HepG2 (cell line): ENCODE results near the gene FITM1. TPM values are rescaled to one million over a fixed set of nuclear protein-coding genes. Genes with fewer than 3 reads are reported as not detected.

Experiments used
- GABPB1 ChIP-seq: IDR thresholded peaks from 2 replicates; pipeline ENCODE4 v1.6.1; 2016; ENCODE audit warnings: mild to moderate bottlenecking, missing genetic modification reagents, moderate library complexity, missing compliant biosample characterization
- HMG20A ChIP-seq: IDR thresholded peaks from 2 replicates; pipeline ENCODE4 v1.6.1; 2016; ENCODE audit warnings: borderline replicate concordance
- HNRNPL ChIP-seq: fragments of 200-400 bp; formaldehyde crosslinking; IDR thresholded peaks from 2 replicates; pipeline ENCODE4 v1.6.1; 2017; ENCODE audit warnings: mild to moderate bottlenecking, low read depth, low read length
- KLF15 ChIP-seq: sonication (generic); formaldehyde crosslinking; IDR thresholded peaks from 2 replicates; pipeline ENCODE4 v1.8.1; 2023; ENCODE audit warnings: borderline replicate concordance, mild to moderate bottlenecking, inconsistent platforms, missing genetic modification reagents, mixed read lengths
- NFE2L1 ChIP-seq: sonication (generic); formaldehyde crosslinking; IDR thresholded peaks from 2 replicates; pipeline ENCODE4 v1.4.0; 2020; ENCODE audit warnings: missing genetic modification reagents, mild to moderate bottlenecking, borderline replicate concordance
- NFIC ChIP-seq: IDR thresholded peaks from 2 replicates; pipeline ENCODE4 v1.6.1; 2012; ENCODE audit warnings: mild to moderate bottlenecking, low read length, inconsistent platforms
- NFKB2 ChIP-seq: sonication (generic); formaldehyde crosslinking; IDR thresholded peaks from 2 replicates; pipeline ENCODE4 v1.4.0; 2020; ENCODE audit warnings: missing genetic modification reagents, borderline replicate concordance
- PITX1 ChIP-seq: sonication (generic); formaldehyde crosslinking; IDR thresholded peaks from 2 replicates; pipeline ENCODE4 v1.5.1; 2020; ENCODE audit warnings: mild to moderate bottlenecking, missing genetic modification reagents
- SETDB1 ChIP-seq: sonication (generic); formaldehyde crosslinking; IDR thresholded peaks from 2 replicates; pipeline ENCODE4 v1.5.1; 2020; ENCODE audit warnings: missing genetic modification reagents, mild to moderate bottlenecking, borderline replicate concordance
- TEAD2 ChIP-seq: sonication (generic); formaldehyde crosslinking; IDR thresholded peaks from 2 replicates; pipeline ENCODE4 v1.9.0; 2021; ENCODE audit warnings: missing genetic modification reagents
- U2AF1 ChIP-seq: fragments of 200-400 bp; formaldehyde crosslinking; optimal IDR thresholded peaks from 2 replicates; pipeline ENCODE3; 2017; ENCODE audit warnings: mild to moderate bottlenecking, low read depth, low read length
- ZBTB4 ChIP-seq: sonication (generic); formaldehyde crosslinking; IDR thresholded peaks from 2 replicates; pipeline ENCODE4 v1.4.0; 2020; ENCODE audit warnings: missing genetic modification reagents, mild to moderate bottlenecking, borderline replicate concordance
- ZNF230 ChIP-seq: sonication (generic); formaldehyde crosslinking; IDR thresholded peaks from 2 replicates; pipeline ENCODE4 v1.4.0; 2020; ENCODE audit warnings: mild to moderate bottlenecking, missing genetic modification reagents
- ZNF333 ChIP-seq: sonication (generic); formaldehyde crosslinking; IDR thresholded peaks from 2 replicates; pipeline ENCODE4 v1.4.0; 2020; ENCODE audit warnings: mild to moderate bottlenecking, missing genetic modification reagents, borderline replicate concordance
- ZNF691 ChIP-seq: sonication (generic); formaldehyde crosslinking; IDR thresholded peaks from 2 replicates; pipeline ENCODE4 v1.4.0; 2020; ENCODE audit warnings: missing genetic modification reagents, low read depth, mild to moderate bottlenecking, borderline replicate concordance
- ZNF772 ChIP-seq: sonication (generic); formaldehyde crosslinking; IDR thresholded peaks from 2 replicates; pipeline ENCODE4 v1.5.0; 2020; ENCODE audit warnings: mild to moderate bottlenecking, missing genetic modification reagents
- ZNF790 ChIP-seq: sonication (generic); formaldehyde crosslinking; IDR thresholded peaks from 2 replicates; pipeline ENCODE4 v1.8.0; 2022; ENCODE audit warnings: missing genetic modification reagents, mild to moderate bottlenecking, borderline replicate concordance
- polyA plus RNA-seq, 8 experiments: library from polyadenylated mRNA; depleted of rRNA in 3 of 8; stranded (reverse) in 7 of 8; unstranded in 1 of 8; fragments of >200 nt; fragmentation: Illumina TruSeq in 4 of 8; extraction: Trizol in 4 of 8; gene quantifications; 2 replicates each; pipeline versions ENCODE4 v1.2.1 to v1.2.3, GENCODE V29; 2011 to 2016; ENCODE audit warnings: low read depth in 4 of 8, missing spikeins in 1 of 8, mixed read lengths in 1 of 8; ENCODE audit not compliant: insufficient read depth in 1 of 8
- total RNA-seq, 5 experiments: library from RNA; depleted of rRNA; stranded (reverse); fragments of >200 nt; fragmentation: Illumina TruSeq; extraction: Trizol; gene quantifications; 2 replicates each; pipeline ENCODE4 v1.2.3, GENCODE V29; 2016; ENCODE audit warnings: low read depth in 1 of 5
- TF ChIP-seq, protein P1 (sequence below): sonication (generic); formaldehyde crosslinking; IDR thresholded peaks from 2 replicates; pipeline ENCODE4 v1.9.0; 2021; ENCODE audit warnings: mild to moderate bottlenecking, missing genetic modification reagents

Gene FITM1
- total and polyA plus RNA-seq, 2 of the 13 experiments (the other 11 are each of a cell fraction or from before 2014, with no cell fraction given) = 2.7 to 5.8 TPM

DNA sequence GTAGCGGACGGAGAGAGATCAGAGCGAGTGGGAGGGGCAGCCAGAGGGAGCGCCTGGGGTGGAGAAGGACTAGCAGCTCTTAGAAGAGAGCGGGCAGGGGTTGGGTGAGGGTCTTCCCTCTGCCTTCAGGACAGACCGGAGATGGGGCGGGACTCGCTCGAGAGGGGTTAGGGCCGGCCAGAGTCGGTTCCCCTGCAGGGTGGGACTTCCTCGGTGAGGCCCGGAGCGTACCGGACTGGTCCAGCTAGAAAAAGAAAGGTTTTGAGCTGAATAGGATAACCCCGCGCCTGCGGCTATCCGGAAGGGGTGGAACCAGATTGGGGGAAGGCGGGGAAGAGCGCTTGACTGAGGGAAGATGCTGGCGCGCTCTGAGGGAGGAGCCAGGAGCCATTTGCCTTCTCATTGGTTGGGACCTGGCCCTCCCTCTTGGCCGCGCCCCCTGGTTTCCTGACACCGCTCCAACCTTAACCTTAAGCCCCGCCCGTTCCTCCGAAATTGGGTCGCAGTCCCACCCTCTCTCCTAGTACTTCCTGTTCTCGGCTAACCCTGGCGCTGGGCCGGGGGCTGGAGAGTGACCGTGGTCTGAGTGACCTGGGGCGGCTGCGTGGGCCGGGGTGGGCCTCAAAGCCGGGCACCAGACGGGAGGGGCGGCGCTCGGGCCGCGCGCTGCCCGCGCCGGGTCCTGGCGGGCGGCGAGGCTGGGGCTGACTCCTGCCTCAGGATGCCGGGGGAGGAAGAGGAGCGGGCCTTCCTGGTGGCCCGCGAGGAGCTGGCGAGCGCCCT lies 16.7 kb downstream of the FITM1 start, which contains the start of gene RNF31 (continued):
- TF ChIP-seq ZBTB4 (CRISPR knock-in tag) = no peak
- TF ChIP-seq TEAD2 (CRISPR knock-in tag) = no peak
- peak; percentile 89 for TF ChIP-seq GABPB1
- TF ChIP-seq NFKB2 (CRISPR knock-in tag) = no peak; the same call in none of the 2 replicates
- TF ChIP-seq KLF15 (CRISPR knock-in tag) = no peak; the same call in 1 of the 2 replicates
- TF ChIP-seq NFIC = no peak
- TF ChIP-seq HMG20A = no peak
- TF ChIP-seq, protein P1, sequence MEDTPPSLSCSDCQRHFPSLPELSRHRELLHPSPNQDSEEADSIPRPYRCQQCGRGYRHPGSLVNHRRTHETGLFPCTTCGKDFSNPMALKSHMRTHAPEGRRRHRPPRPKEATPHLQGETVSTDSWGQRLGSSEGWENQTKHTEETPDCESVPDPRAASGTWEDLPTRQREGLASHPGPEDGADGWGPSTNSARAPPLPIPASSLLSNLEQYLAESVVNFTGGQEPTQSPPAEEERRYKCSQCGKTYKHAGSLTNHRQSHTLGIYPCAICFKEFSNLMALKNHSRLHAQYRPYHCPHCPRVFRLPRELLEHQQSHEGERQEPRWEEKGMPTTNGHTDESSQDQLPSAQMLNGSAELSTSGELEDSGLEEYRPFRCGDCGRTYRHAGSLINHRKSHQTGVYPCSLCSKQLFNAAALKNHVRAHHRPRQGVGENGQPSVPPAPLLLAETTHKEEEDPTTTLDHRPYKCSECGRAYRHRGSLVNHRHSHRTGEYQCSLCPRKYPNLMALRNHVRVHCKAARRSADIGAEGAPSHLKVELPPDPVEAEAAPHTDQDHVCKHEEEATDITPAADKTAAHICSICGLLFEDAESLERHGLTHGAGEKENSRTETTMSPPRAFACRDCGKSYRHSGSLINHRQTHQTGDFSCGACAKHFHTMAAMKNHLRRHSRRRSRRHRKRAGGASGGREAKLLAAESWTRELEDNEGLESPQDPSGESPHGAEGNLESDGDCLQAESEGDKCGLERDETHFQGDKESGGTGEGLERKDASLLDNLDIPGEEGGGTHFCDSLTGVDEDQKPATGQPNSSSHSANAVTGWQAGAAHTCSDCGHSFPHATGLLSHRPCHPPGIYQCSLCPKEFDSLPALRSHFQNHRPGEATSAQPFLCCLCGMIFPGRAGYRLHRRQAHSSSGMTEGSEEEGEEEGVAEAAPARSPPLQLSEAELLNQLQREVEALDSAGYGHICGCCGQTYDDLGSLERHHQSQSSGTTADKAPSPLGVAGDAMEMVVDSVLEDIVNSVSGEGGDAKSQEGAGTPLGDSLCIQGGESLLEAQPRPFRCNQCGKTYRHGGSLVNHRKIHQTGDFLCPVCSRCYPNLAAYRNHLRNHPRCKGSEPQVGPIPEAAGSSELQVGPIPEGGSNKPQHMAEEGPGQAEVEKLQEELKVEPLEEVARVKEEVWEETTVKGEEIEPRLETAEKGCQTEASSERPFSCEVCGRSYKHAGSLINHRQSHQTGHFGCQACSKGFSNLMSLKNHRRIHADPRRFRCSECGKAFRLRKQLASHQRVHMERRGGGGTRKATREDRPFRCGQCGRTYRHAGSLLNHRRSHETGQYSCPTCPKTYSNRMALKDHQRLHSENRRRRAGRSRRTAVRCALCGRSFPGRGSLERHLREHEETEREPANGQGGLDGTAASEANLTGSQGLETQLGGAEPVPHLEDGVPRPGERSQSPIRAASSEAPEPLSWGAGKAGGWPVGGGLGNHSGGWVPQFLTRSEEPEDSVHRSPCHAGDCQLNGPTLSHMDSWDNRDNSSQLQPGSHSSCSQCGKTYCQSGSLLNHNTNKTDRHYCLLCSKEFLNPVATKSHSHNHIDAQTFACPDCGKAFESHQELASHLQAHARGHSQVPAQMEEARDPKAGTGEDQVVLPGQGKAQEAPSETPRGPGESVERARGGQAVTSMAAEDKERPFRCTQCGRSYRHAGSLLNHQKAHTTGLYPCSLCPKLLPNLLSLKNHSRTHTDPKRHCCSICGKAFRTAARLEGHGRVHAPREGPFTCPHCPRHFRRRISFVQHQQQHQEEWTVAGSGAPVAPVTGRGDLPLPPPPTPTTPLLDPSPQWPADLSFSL (CRISPR knock-in tag) = no peak
- TF ChIP-seq ZNF772 (CRISPR knock-in tag) = peak; percentile 21; the same call in 1 of the 2 replicates
- no peak; the same call in 1 of the 2 replicates for TF ChIP-seq NFE2L1 (CRISPR knock-in tag)
- no peak for TF ChIP-seq SETDB1 (CRISPR knock-in tag)
- peak; percentile 63; the same call in 1 of the 2 replicates for TF ChIP-seq ZNF230 (CRISPR knock-in tag)
- 0 out of 2 replicates have a peak, but pooled peaks have one; percentile 40 for TF ChIP-seq PITX1 (CRISPR knock-in tag)
- TF ChIP-seq U2AF1 = peak; percentile 83
- peak; percentile 87; the same call in 1 of the 2 replicates for TF ChIP-seq ZNF333 (CRISPR knock-in tag)
- peak; percentile 82 for TF ChIP-seq HNRNPL
- TF ChIP-seq ZNF790 (CRISPR knock-in tag) = no peak
- TF ChIP-seq ZNF691 (CRISPR knock-in tag) = no peak; the same call in 1 of the 2 replicates
